Left ventricle myocardium superior (tissue), 1 donor: ENCODE data around the gene ZNF527. TPM values are rescaled to one million over a fixed set of nuclear protein-coding genes. Genes with fewer than 3 reads are reported as not detected.

ENCODE experiments used
- ATAC-seq: fragments of 200-7000 bp; cut with Tn5 transposase; one replicate; pipeline ENCODE4 v1.9.1; 2020; ENCODE audit warnings: mild to moderate bottlenecking, moderate library complexity
- DNase-seq: peaks from one replicate; pipeline ENCODE4 v3.0.0-alpha.2; 2020
- intact Hi-C: fragments of 100-400 bp; cut with micrococcal nuclease; formaldehyde crosslinking; loops from one replicate; pipeline ENCODE4 v1.11.0; 2022
- total RNA-seq: library from RNA; stranded (reverse); fragmentation: NEBNext Ultra II Directional; extraction: Animal tissue kit (Norgen Biotek cat#: 25700); gene quantifications from one replicate; pipeline ENCODE4 v1.2.1, GENCODE V29; 2021
- donor health status: DM: no; HTN: yes; CAD: no; lungs with severe emphysema.

Gene ZNF527
- total RNA-seq, 1 donor from 2014 or later: 6.1 TPM

DNA sequence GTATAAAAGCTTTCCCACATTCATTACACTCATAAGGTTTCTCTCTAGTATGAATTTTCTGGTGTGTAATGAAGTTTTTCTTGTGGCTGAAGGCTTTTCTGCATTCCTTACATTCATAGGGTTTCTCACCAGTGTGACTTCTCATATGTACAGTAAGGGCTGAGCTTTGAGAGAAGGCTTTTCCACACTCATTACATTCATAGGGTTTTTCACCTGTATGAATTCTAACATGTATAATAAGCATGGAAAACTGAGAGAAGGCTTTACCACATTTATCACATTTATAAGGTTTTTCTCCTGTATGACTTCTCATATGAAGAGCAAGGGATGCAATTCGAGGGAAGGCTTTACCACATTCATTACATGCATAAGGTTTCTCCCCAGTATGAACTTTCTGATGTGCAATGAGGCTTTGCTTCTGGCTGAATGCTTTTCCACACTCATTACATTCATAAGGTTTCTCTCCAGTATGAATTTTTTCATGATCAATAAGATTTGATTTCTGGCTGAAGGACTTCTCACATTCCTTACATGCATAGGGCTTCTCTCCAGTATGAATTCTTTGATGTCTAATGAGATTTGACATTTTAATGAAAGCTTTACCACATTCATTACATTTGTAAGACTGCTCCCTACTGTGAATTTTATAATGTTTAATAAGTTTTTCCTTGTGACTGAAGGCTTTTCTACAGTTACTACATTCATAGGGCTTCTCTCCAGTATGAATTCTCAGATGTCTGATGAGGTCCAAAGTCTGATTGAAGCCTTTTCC lies 42.6 kb downstream of the ZNF527 start:
- intact Hi-C loops: no loop called here
- ATAC-seq (no peak), DNase-seq (no peak)

Other genes with a start within 250 kb of the ZNF527 start
- gene ZNF585A, start 198.4 kb upstream of the ZNF527 start, total RNA-seq: 12.3 TPM
- 10.8 TPM for gene ZNF585B, start 160.6 kb upstream of the ZNF527 start, total RNA-seq
- 9.3 TPM for gene ZNF383, start 152.9 kb upstream of the ZNF527 start, total RNA-seq
- gene ZNF569, start 96.3 kb downstream of the ZNF527 start, total RNA-seq: 6.8 TPM
- 7.3 TPM for gene ZNF570, start 98.3 kb downstream of the ZNF527 start, total RNA-seq
- 6.4 TPM for gene ZNF793, start 135.8 kb downstream of the ZNF527 start, total RNA-seq
- gene ZNF571, start 223.7 kb downstream of the ZNF527 start, total RNA-seq: 3.8 TPM
- gene ZNF540, start 223.8 kb downstream of the ZNF527 start, total RNA-seq: 8.8 TPM